ENCODE measurements around the gene ROR2.

Gene ROR2

GRCh38 chr9:91902475-91903125 is 47.4 kb downstream of the ROR2 start:
- DNase-seq, result peak; percentile 55

GRCh38 chr9:91900797-91901177 is 49.2 kb downstream of the ROR2 start:
- no peak for DNase-seq

GRCh38 chr9:91900055-91900796 is 49.8 kb downstream of the ROR2 start:
- DNase-seq, result peak; percentile 67

GRCh38 chr9:91899594-91899993 is 50.4 kb downstream of the ROR2 start:
- no peak for DNase-seq

GRCh38 chr9:91899219-91899563 is 50.8 kb downstream of the ROR2 start:
- DNase-seq, result no peak

- peak; percentile 63 for DNase-seq
These were observed 51.4 kb downstream of the ROR2 start for GRCh38 chr9:91898451-91899218.

GRCh38 chr9:91897201-91897600 is 52.8 kb downstream of the ROR2 start:
- no peak for DNase-seq

- peak; percentile 64 for DNase-seq
These were observed 53.4 kb downstream of the ROR2 start for GRCh38 chr9:91896513-91897121.

GRCh38 chr9:91896097-91896496 is 53.9 kb downstream of the ROR2 start:
- no peak for DNase-seq

- DNase-seq, result no peak
These were observed 55.5 kb downstream of the ROR2 start for GRCh38 chr9:91894536-91894935.

- no peak for DNase-seq
These were observed 56.0 kb downstream of the ROR2 start for GRCh38 chr9:91894023-91894422.

- no peak for DNase-seq
These were observed 58.1 kb downstream of the ROR2 start for GRCh38 chr9:91891915-91892314.

- DNase-seq, result no peak
These were observed 59.4 kb downstream of the ROR2 start for GRCh38 chr9:91890662-91891061.

GRCh38 chr9:91889161-91889911 is 60.7 kb downstream of the ROR2 start:
- DNase-seq, result no peak

- DNase-seq, result no peak
These were observed 63.5 kb downstream of the ROR2 start for GRCh38 chr9:91886414-91887076.

GRCh38 chr9:91885746-91886413 is 64.1 kb downstream of the ROR2 start:
- DNase-seq, result no peak

- DNase-seq, result no peak
These were observed 65.0 kb downstream of the ROR2 start for GRCh38 chr9:91884696-91885687.

- no peak for DNase-seq
These were observed 65.9 kb downstream of the ROR2 start for GRCh38 chr9:91884153-91884552.

GRCh38 chr9:91883503-91883902 is 66.5 kb downstream of the ROR2 start:
- DNase-seq, result no peak

- DNase-seq, result no peak
These were observed 67.4 kb downstream of the ROR2 start for GRCh38 chr9:91882627-91883026.

Data from right kidney (tissue), 1 donor.